Activated T-cell treated with anti-CD3 and anti-CD28 coated beads, Interleukin-2, amount 50 U/mL, for 72 hours (primary cell): Measurements from ENCODE around the gene RUSC1. TPM values are rescaled to one million over a fixed set of nuclear protein-coding genes. Genes with fewer than 3 reads are reported as not detected.

ENCODE experiments used
- ATAC-seq, 2 donors: fragments of 150-1000 bp; cut with Tn5 transposase; replicated peaks in 1 of 2; 2 replicates each; pipeline ENCODE4 v1.10.0; 2021; ENCODE audit warnings: moderate library complexity in 2 of 2, mild to moderate bottlenecking in 1 of 2
- DNase-seq, 2 donors: peaks; one replicate each; pipeline ENCODE4 v3.0.0; 2021 to 2022; ENCODE audit warnings: mixed read lengths in 1 of 2
- H3K27ac Mint-ChIP-seq: one replicate; pipeline ENCODE4 v1.8.0; 2022; ENCODE audit warnings: mild to moderate bottlenecking, moderate library complexity, mixed read lengths
- H3K27me3 Mint-ChIP-seq: one replicate; pipeline ENCODE4 v1.8.0; 2022; ENCODE audit warnings: low read depth, mixed read lengths
- H3K36me3 Mint-ChIP-seq, 2 donors: one replicate each; pipeline ENCODE4 v1.8.0; 2022; ENCODE audit warnings: mixed read lengths in 2 of 2, mild to moderate bottlenecking in 1 of 2; ENCODE audit not compliant: insufficient read depth in 2 of 2
- H3K4me1 Mint-ChIP-seq: one replicate; pipeline ENCODE4 v1.8.0; 2022; ENCODE audit warnings: low read depth, mixed read lengths
- H3K4me3 Mint-ChIP-seq, 2 donors: one replicate each; pipeline ENCODE4 v1.8.0; 2022; ENCODE audit warnings: mild to moderate bottlenecking in 2 of 2, mixed read lengths in 2 of 2, moderate library complexity in 2 of 2
- H3K9me3 Mint-ChIP-seq, 2 donors: one replicate each; pipeline ENCODE4 v1.8.0; 2022; ENCODE audit warnings: mixed read lengths in 2 of 2
- total RNA-seq, 2 donors: library from RNA; stranded (reverse); gene quantifications; one replicate each; pipeline ENCODE4 v1.2.3, GENCODE V29; 2022

Gene RUSC1
- total RNA-seq, 2 donors from 2014 or later: 20.5 to 26.8 TPM

DNA sequence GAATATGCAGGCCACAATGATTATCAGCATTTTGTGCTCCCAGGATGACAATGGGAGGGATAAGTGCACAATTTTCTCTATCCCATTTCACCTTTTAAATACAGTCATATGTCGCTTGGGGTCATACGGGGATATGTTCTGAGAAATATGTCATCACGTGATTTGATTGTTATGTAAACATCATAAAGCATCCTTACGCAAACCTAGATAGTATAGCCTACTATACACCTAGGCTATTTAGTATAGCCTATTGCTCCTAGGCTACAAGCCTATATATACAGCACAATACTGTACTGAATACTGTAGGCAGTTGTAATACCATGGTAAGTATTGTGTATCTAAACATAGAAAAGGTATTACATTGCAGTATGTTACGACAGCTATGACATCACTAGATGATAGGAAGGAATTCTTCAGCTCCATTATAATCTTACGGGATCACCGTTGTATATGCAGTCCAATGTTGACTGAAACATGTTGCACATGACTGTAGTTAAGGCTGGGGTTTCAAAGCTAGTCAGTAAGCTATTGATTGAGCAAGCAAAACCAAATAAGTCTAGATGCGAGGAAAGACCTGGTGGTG lies 18.9 kb downstream of the RUSC1 start:
- Mint-ChIP-seq H3K4me3 (no peak overlapping the region), H3K27ac (peak overlapping the region; percentile 34), H3K9me3 (no peaks in the 10 kb centered on the region), H3K27me3 (no peaks in the 10 kb centered on the region), H3K4me1 (no peaks in the 10 kb centered on the region), H3K36me3 (peaks cover 9 to 25% of the 10 kb centered on the region in 2 donors)
- ATAC-seq (no peak), DNase-seq (no peak)

DNA sequence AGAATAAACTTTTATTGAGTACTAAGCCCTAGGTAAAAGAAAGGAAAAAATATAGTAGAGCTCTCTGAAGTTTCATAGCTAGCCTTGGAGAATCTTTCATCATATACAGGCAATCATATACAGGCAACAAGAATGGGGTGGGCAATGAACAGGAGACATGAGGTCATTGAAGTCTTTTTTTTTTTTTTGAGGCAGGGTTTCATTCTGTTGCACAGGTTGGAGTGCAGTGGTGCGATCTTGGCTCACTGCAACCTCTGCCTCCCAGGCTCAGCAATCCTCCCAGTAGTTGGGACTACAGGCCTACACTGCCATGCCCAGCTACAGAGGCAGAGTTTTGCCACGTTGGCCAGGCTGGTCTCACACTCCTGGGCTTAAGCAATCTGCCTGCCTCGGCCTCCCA lies 22.1 kb downstream of the RUSC1 start:
- Mint-ChIP-seq H3K27ac (no peak overlapping the region), H3K36me3 (peaks cover 12 to 33% of the 10 kb centered on the region in 2 donors), H3K4me1 (no peaks in the 10 kb centered on the region), H3K9me3 (no peaks in the 10 kb centered on the region), H3K4me3 (no peak overlapping the region), H3K27me3 (no peaks in the 10 kb centered on the region)
- ATAC-seq (no peak), DNase-seq (no peak)

DNA sequence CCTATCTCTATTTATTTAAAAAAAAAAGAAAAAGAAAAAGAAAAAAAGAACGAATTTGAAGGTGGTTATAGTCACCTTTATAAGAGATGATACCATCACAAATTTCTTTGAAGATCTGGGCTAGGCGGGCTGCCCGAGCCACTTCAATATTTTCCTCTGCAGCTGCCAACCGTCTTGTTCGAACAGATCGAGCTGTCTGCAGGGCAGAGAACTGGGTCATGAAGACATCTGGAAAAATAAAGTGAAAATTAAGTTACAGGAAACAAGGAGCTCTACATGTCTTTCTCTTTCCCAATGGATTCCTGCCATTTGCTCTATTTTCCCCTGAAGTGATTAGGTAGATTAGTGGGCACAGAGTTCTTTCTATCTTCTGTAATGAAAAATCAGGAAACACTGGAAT lies 31.9 kb downstream of the RUSC1 start:
- Mint-ChIP-seq H3K9me3 (no peaks in the 10 kb centered on the region), H3K4me3 (no peak overlapping the region), H3K27ac (peak overlapping the region; percentile 22), H3K4me1 (no peaks in the 10 kb centered on the region), H3K27me3 (no peaks in the 10 kb centered on the region), H3K36me3 (peaks cover 4 to 36% of the 10 kb centered on the region in 2 donors)
- DNase-seq: no peak
- ATAC-seq: no peak

DNA sequence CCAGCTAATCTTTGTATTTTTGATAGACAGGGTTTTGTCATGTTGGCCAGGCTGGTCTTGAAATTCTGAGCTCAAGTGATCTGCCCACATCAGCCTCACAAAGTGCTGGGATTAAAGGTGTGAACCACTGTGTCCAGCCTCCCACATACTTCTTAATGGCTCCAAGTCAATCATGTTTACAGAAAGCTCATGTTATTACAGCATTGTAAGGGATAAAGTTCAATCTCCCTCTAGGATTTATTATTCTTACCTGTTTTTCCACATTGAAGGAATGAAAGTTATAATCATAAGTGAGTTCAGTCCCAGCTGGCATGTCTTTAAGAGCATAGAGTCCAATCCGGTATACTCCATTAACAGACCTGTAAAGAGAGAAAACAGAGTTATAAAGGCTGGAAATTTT lies 39.4 kb downstream of the RUSC1 start:
- Mint-ChIP-seq H3K27me3 (no peaks in the 10 kb centered on the region), H3K9me3 (no peaks in the 10 kb centered on the region), H3K4me1 (no peaks in the 10 kb centered on the region), H3K27ac (no peak overlapping the region), H3K4me3 (no peak overlapping the region), H3K36me3 (peaks cover 0 to 7% of the 10 kb centered on the region in 2 donors)
- no peak for DNase-seq
- ATAC-seq: no peak

DNA sequence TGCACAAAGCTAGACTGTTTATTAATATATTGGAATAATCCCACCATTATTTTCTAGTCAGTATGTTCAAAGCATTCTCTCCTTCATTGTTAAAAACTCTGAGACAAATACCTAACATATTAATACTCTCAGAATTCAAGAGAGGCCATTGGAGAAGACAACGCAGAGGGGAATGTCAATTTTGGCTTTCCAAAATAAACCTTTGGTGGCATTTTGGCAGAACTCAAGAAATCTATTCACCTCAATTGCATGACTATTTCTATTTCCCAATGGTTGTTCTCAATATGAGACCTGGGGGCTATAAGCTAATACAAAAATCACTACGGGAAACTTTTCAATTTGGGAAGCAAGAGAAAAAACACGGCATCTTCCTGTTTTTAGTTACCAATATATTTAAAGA lies 58.5 kb downstream of the RUSC1 start:
- no peak for ATAC-seq

DNA sequence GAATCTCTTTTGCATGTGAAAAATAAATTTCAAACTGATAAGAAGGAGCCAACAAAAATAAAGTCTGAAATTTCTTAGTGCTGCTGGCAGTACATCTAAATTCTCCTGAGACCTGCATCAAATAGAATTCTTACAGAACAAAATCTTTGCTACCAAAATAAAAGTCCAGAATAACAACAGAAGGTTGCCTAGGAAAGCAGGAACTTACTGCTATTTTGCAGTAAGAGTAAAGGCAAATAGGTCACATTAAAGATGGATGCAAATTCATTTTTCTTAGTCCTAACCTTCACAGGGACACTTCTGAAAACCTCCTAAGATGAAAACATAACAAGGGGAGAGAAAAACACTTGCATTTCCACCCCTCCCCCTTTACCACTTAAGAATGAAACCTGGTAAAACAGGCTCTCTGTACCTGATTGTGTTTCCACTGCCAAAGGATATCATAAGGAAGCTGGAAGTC lies 59.0 kb downstream of the RUSC1 start:
- H3K36me3 Mint-ChIP-seq: peaks cover 7 to 26% of the 10 kb centered on the region in 2 donors
- no peaks in the 10 kb centered on the region for H3K9me3 Mint-ChIP-seq
- H3K27me3 Mint-ChIP-seq: no peaks in the 10 kb centered on the region
- ATAC-seq (no peak), DNase-seq (no peak)
- H3K4me3 Mint-ChIP-seq: no peak overlapping the region
- peaks cover 7% of the 10 kb centered on the region for H3K4me1 Mint-ChIP-seq
- no peak overlapping the region for H3K27ac Mint-ChIP-seq

More for the DNA sequence above, 58.5 kb downstream of the RUSC1 start:
- Mint-ChIP-seq H3K36me3 (peaks cover 7 to 28% of the 10 kb centered on the region in 2 donors), H3K9me3 (no peaks in the 10 kb centered on the region), H3K4me3 (no peak overlapping the region), H3K4me1 (peaks cover 7% of the 10 kb centered on the region), H3K27ac (no peak overlapping the region), H3K27me3 (no peaks in the 10 kb centered on the region)
- no peak for DNase-seq

Other genes with a start within 250 kb of the RUSC1 start
- 1 to 10 TPM; 4.1 to 4.7 TPM for gene EFNA3, start 242.1 kb upstream of the RUSC1 start, total RNA-seq
- 1 to 10 TPM in 1 of 2 donors, under 1 TPM in 1; 1.00 to 1.4 TPM for gene EFNA1, start 193.0 kb upstream of the RUSC1 start, total RNA-seq
- gene SLC50A1, start 185.0 kb upstream of the RUSC1 start, total RNA-seq: 10 to 100 TPM; 65.0 to 66.3 TPM
- 10 to 100 TPM; 49.4 to 58.9 TPM for gene DPM3, start 180.4 kb upstream of the RUSC1 start, total RNA-seq
- gene KRTCAP2, start 147.6 kb upstream of the RUSC1 start, total RNA-seq: 100 to 1,000 TPM; 199 to 203 TPM
- 1 to 10 TPM; 8.6 to 9.8 TPM for gene TRIM46, start 147.0 kb upstream of the RUSC1 start, total RNA-seq
- 10 to 100 TPM; 24.7 to 28.7 TPM for gene THBS3, start 113.0 kb upstream of the RUSC1 start, total RNA-seq
- 10 to 100 TPM; 25.5 to 27.4 TPM for gene MTX1, start 112.2 kb upstream of the RUSC1 start, total RNA-seq
- gene ENTREP3, start 65.4 kb upstream of the RUSC1 start, total RNA-seq: 10 to 100 TPM; 30.7 to 33.8 TPM
- gene SCAMP3, start 58.5 kb upstream of the RUSC1 start, total RNA-seq: 100 to 1,000 TPM; 112 to 114 TPM
- 10 to 100 TPM; 72.4 to 77.9 TPM for gene CLK2, start 47.4 kb upstream of the RUSC1 start, total RNA-seq
- 1 to 10 TPM; 3.6 to 4.1 TPM for gene HCN3, start 43.4 kb upstream of the RUSC1 start, total RNA-seq
- gene PKLR, start 19.5 kb upstream of the RUSC1 start, total RNA-seq: not detected
- 100 to 1,000 TPM; 182 to 184 TPM for gene FDPS, start 12.0 kb upstream of the RUSC1 start, total RNA-seq
- 10 to 100 TPM; 40.3 to 47.2 TPM for gene ASH1L, start 241.9 kb downstream of the RUSC1 start, total RNA-seq